ENCODE results near the gene MGST2.

Gene MGST2

GRCh38 chr4:139658185-139658584, 7.4 kb upstream of the MGST2 start:
- Histone ChIP-seq H4K20me1 (no peaks in the 10 kb centered on the region), H3K9ac (no peak overlapping the region), H3K4me2 (no peak overlapping the region), H3K9me3 (no peaks in the 10 kb centered on the region), H3K27ac (no peak overlapping the region), H3K27me3 (no peaks in the 10 kb centered on the region), H3K4me3 (no peak overlapping the region), H3K36me3 (no peaks in the 10 kb centered on the region), H3K4me1 (peaks cover 7% of the 10 kb centered on the region; the same call in 1 of the 2 replicates)
- no peak for TF ChIP-seq Cebpa-rat (IDR thresholded peaks at IDR 0.05)

GRCh38 chr4:139658586-139659382, 6.8 kb upstream of the MGST2 start:
- Histone ChIP-seq H4K20me1 (no peaks in the 10 kb centered on the region), H3K9ac (no peak overlapping the region), H3K9me3 (no peaks in the 10 kb centered on the region), H3K4me2 (no peak overlapping the region), H3K27ac (no peak overlapping the region), H3K4me1 (peaks cover 7% of the 10 kb centered on the region; the same call in 1 of the 2 replicates), H3K36me3 (no peaks in the 10 kb centered on the region), H3K27me3 (no peaks in the 10 kb centered on the region), H3K4me3 (no peak overlapping the region)
- TF ChIP-seq Cebpa-rat (IDR thresholded peaks at IDR 0.05): no peak

- no peak for TF ChIP-seq Cebpa-rat (IDR thresholded peaks at IDR 0.05)
- Histone ChIP-seq H3K27me3 (no peaks in the 10 kb centered on the region), H3K36me3 (no peaks in the 10 kb centered on the region)
These were observed 5.7 kb upstream of the MGST2 start for GRCh38 chr4:139659735-139660424.

GRCh38 chr4:139660568-139661043, 5.0 kb upstream of the MGST2 start:
- Histone ChIP-seq H3K4me3 (no peak overlapping the region), H3K9ac (no peak overlapping the region), H3K27me3 (peaks cover 6% of the 10 kb centered on the region; the same call in 1 of the 2 replicates), H3K4me1 (peaks cover 13% of the 10 kb centered on the region; the same call in 1 of the 2 replicates), H3K4me2 (no peak overlapping the region), H3K27ac (no peak overlapping the region), H3K36me3 (no peaks in the 10 kb centered on the region), H3K9me3 (no peaks in the 10 kb centered on the region), H4K20me1 (no peaks in the 10 kb centered on the region)
- no peak for TF ChIP-seq Cebpa-rat (IDR thresholded peaks at IDR 0.05)

More at GRCh38 chr4:139659735-139660424, 5.7 kb upstream of the MGST2 start:
- Histone ChIP-seq H3K4me3 (no peak overlapping the region), H3K9me3 (no peaks in the 10 kb centered on the region), H3K4me1 (peaks cover 7% of the 10 kb centered on the region; the same call in 1 of the 2 replicates), H4K20me1 (no peaks in the 10 kb centered on the region), H3K27ac (no peak overlapping the region), H3K9ac (no peak overlapping the region), H3K4me2 (no peak overlapping the region)

GRCh38 chr4:139663561-139664138, 2.0 kb upstream of the MGST2 start:
- H3K4me3 ChIP-seq: no peak overlapping the region
- H3K9me3 ChIP-seq: no peaks in the 10 kb centered on the region
- peaks cover 12% of the 10 kb centered on the region; the same call in 1 of the 2 replicates for H3K27me3 ChIP-seq
- H3K27ac ChIP-seq: no peak overlapping the region
- no peak overlapping the region for H3K9ac ChIP-seq
- no peaks in the 10 kb centered on the region for H4K20me1 ChIP-seq
- TF ChIP-seq Cebpa-rat (IDR thresholded peaks at IDR 0.05): no peak
- no peaks in the 10 kb centered on the region for H3K36me3 ChIP-seq
- no peak overlapping the region for H3K4me2 ChIP-seq
- peaks cover 7% of the 10 kb centered on the region; the same call in 1 of the 2 replicates for H3K4me1 ChIP-seq

- H3K4me1 ChIP-seq: peaks cover 7% of the 10 kb centered on the region; the same call in 1 of the 2 replicates
- no peaks in the 10 kb centered on the region for H4K20me1 ChIP-seq
- H3K36me3 ChIP-seq: no peaks in the 10 kb centered on the region
- H3K9ac ChIP-seq: no peak overlapping the region
- H3K4me3 ChIP-seq: no peak overlapping the region
- no peaks in the 10 kb centered on the region for H3K9me3 ChIP-seq
- H3K4me2 ChIP-seq: no peak overlapping the region
- no peak overlapping the region for H3K27ac ChIP-seq
- peaks cover 12% of the 10 kb centered on the region; the same call in 1 of the 2 replicates for H3K27me3 ChIP-seq
- TF ChIP-seq Cebpa-rat (IDR thresholded peaks at IDR 0.05): no peak
These were observed 1.2 kb upstream of the MGST2 start for GRCh38 chr4:139664442-139664841.

- peak overlapping the region; percentile 73 for H3K9ac ChIP-seq
- H4K20me1 ChIP-seq: no peaks in the 10 kb centered on the region
- H3K9me3 ChIP-seq: no peaks in the 10 kb centered on the region
- peak overlapping the region; percentile 77 for H3K4me2 ChIP-seq
- no peak for TF ChIP-seq Cebpa-rat (IDR thresholded peaks at IDR 0.05)
- no peaks in the 10 kb centered on the region for H3K36me3 ChIP-seq
- H3K4me1 ChIP-seq: peaks cover 7% of the 10 kb centered on the region; the same call in 1 of the 2 replicates
- peaks cover 12% of the 10 kb centered on the region; the same call in 1 of the 2 replicates for H3K27me3 ChIP-seq
- peak overlapping the region; percentile 67 for H3K4me3 ChIP-seq
- peak overlapping the region; percentile 70 for H3K27ac ChIP-seq
These were observed 435 bp upstream of the MGST2 start for GRCh38 chr4:139665079-139665689.

GRCh38 chr4:139666735-139667281, 1.2 kb downstream of the MGST2 start:
- H3K27me3 ChIP-seq: peaks cover 12% of the 10 kb centered on the region; the same call in 1 of the 2 replicates
- no peak overlapping the region for H3K9ac ChIP-seq
- H3K36me3 ChIP-seq: no peaks in the 10 kb centered on the region
- H3K4me3 ChIP-seq: peak overlapping the region; percentile 67
- no peaks in the 10 kb centered on the region for H4K20me1 ChIP-seq
- TF ChIP-seq Cebpa-rat (IDR thresholded peaks at IDR 0.05): no peak
- peak overlapping the region; percentile 77 for H3K4me2 ChIP-seq
- no peaks in the 10 kb centered on the region for H3K9me3 ChIP-seq
- H3K4me1 ChIP-seq: 0 out of 2 replicates have a peak, but pooled peaks cover 7% of the 10 kb centered on the region
- H3K27ac ChIP-seq: no peak overlapping the region

GRCh38 chr4:139668036-139668435, 2.4 kb downstream of the MGST2 start:
- no peaks in the 10 kb centered on the region for H3K36me3 ChIP-seq
- H3K9ac ChIP-seq: no peak overlapping the region
- no peak overlapping the region for H3K4me3 ChIP-seq
- H3K27me3 ChIP-seq: peaks cover 12% of the 10 kb centered on the region; the same call in 1 of the 2 replicates
- TF ChIP-seq Cebpa-rat (IDR thresholded peaks at IDR 0.05): no peak
- H4K20me1 ChIP-seq: no peaks in the 10 kb centered on the region
- 0 out of 2 replicates have a peak, but pooled peaks cover 7% of the 10 kb centered on the region for H3K4me1 ChIP-seq
- H3K27ac ChIP-seq: no peak overlapping the region
- no peak overlapping the region for H3K4me2 ChIP-seq
- H3K9me3 ChIP-seq: no peaks in the 10 kb centered on the region
